HepG2 (cell line): ENCODE results near the gene BCKDHB. TPM values are rescaled to one million over a fixed set of nuclear protein-coding genes. Genes with fewer than 3 reads are reported as not detected.

Experiments
- ATAC-seq: fragments of 200-7000 bp; cut with Tn5 transposase; 3 replicates; pipeline ENCODE4 v1.9.1; 2020; ENCODE audit warnings: mild to moderate bottlenecking, moderate library complexity
- BruUV-seq: library from RNA; stranded (reverse); fragments of 400-500 nt; replicated peaks from 2 replicates; lab custom pipeline; 2021; lab: Mats Ljungman, UMichigan
- CTCF ChIA-PET: fragments of 300-600 bp; formaldehyde crosslinking; extraction: SDS; loops from one replicate; lab custom pipeline; 2021; ENCODE audit warnings: low total read pairs, inconsistent platforms, low intra/inter-chr PET ratio; lab: Yijun Ruan, JAX
- POLR2A ChIA-PET: fragments of 350-600 bp; sonication (Branson Sonifier 250); formaldehyde crosslinking; loops from one replicate; lab custom pipeline; 2020; ENCODE audit warnings: antibody characterized with exemption, inconsistent platforms; lab: Yijun Ruan, JAX
- DNase-seq: peaks from one replicate; pipeline ENCODE4 v3.0.0-alpha.2; 2015; ENCODE audit warnings: low spot score
- FAIRE-seq: peaks from 3 replicates; lab custom pipeline; 2011; peaks lifted over from hg19 to GRCh38; lab: Jason Lieb, UNC
- H2AFZ ChIP-seq: one replicate; pipeline ENCODE4 v1.6.1; 2011; ENCODE audit warnings: low read length, inconsistent platforms
- H3K27ac ChIP-seq: fragments of 300-600 bp; 3 replicates; pipeline ENCODE4 v1.8.0; 2011; ENCODE audit warnings: mixed run types, mild to moderate bottlenecking, mixed read lengths, low read length, inconsistent platforms; ENCODE audit not compliant: insufficient read depth; ENCODE audit errors: extremely low read length
- H3K27me3 ChIP-seq, 2 experiments: fragments of 200-600 bp in 1 of 2; 2 replicates in 1 of 2; 3 replicates in 1 of 2; pipeline versions ENCODE4 v1.6.0 to v1.8.0; 2011; ENCODE audit warnings: low read length in 2 of 2, mild to moderate bottlenecking in 2 of 2, moderate library complexity in 2 of 2, inconsistent platforms in 1 of 2; ENCODE audit not compliant: insufficient read depth in 2 of 2, control insufficient read depth in 1 of 2
- H3K36me3 ChIP-seq, 2 experiments: fragments of 200-600 bp in 1 of 2; replicated peaks in 1 of 2; 2 replicates in 1 of 2; 3 replicates in 1 of 2; pipeline versions ENCODE4 v1.5.1 to v1.8.0; 2011; ENCODE audit warnings: low read length in 2 of 2, inconsistent platforms in 1 of 2; ENCODE audit not compliant: insufficient read depth in 2 of 2, control insufficient read depth in 1 of 2
- H3K4me1 ChIP-seq: 2 replicates; pipeline ENCODE4 v1.5.1; 2012; ENCODE audit warnings: low read length, inconsistent platforms; ENCODE audit not compliant: insufficient read depth
- H3K4me2 ChIP-seq: 2 replicates; pipeline ENCODE4 v1.6.0; 2011; ENCODE audit warnings: low read depth, low read length, inconsistent platforms
- H3K4me3 ChIP-seq, 3 experiments: fragments of 200-600 bp in 1 of 3; sonication (generic), shearing (Covaris generic) in 1 of 3; replicated peaks in 1 of 3; 2 replicates each; pipeline ENCODE4 v1.5.1; 2011 to 2016; ENCODE audit warnings: low read length in 3 of 3, inconsistent platforms in 2 of 3, low read depth in 2 of 3, mild to moderate bottlenecking in 2 of 3, control low read depth in 1 of 3, mixed read lengths in 1 of 3; ENCODE audit not compliant: insufficient read depth in 1 of 3
- H3K79me2 ChIP-seq: one replicate; pipeline ENCODE4 v1.6.1; 2011; ENCODE audit warnings: low read length, inconsistent platforms; ENCODE audit not compliant: insufficient read depth
- H3K9ac ChIP-seq: 2 replicates; pipeline ENCODE4 v1.6.0; 2011; ENCODE audit warnings: mild to moderate bottlenecking, low read depth, low read length, inconsistent platforms; ENCODE audit not compliant: insufficient read depth
- H3K9me3 ChIP-seq: 2 replicates; pipeline ENCODE4 v1.5.1; 2012; ENCODE audit warnings: mild to moderate bottlenecking, low read length
- H4K20me1 ChIP-seq: 2 replicates; pipeline ENCODE4 v1.6.0; 2011; ENCODE audit warnings: inconsistent platforms, mild to moderate bottlenecking, low read length, moderate library complexity; ENCODE audit not compliant: insufficient read depth
- ASH2L ChIP-seq: fragments of 300-600, 200-600 bp; sonication (generic); IDR thresholded peaks from 2 replicates; pipeline ENCODE4 v1.7.0; 2017; ENCODE audit warnings: low read depth, mild to moderate bottlenecking, moderate library complexity, mixed read lengths, low read length; ENCODE audit not compliant: insufficient read length
- CREM ChIP-seq, 2 experiments: sonication (generic) in 1 of 2; formaldehyde crosslinking in 1 of 2; IDR thresholded peaks; 2 replicates each; pipeline versions ENCODE4 v1.4.0 to v1.6.1; 2016 to 2020; ENCODE audit warnings: antibody characterized with exemption in 1 of 2, mild to moderate bottlenecking in 1 of 2, missing genetic modification reagents in 1 of 2
- GRHL1 ChIP-seq: sonication (generic); formaldehyde crosslinking; conservative IDR thresholded peaks from 2 replicates; pipeline ENCODE4 v1.8.0; 2022; ENCODE audit warnings: missing genetic modification reagents
- JDP2 ChIP-seq: sonication (generic); formaldehyde crosslinking; IDR thresholded peaks from 2 replicates; pipeline ENCODE4 v1.8.1; 2022; ENCODE audit warnings: missing genetic modification reagents, borderline replicate concordance
- NCOA5 ChIP-seq: sonication (generic); formaldehyde crosslinking; IDR thresholded peaks from 2 replicates; pipeline ENCODE4 v1.4.0; 2020; ENCODE audit warnings: missing genetic modification reagents
- NPAS2 ChIP-seq: sonication (generic); formaldehyde crosslinking; IDR thresholded peaks from 2 replicates; pipeline ENCODE4 v1.8.0; 2022; ENCODE audit warnings: mild to moderate bottlenecking, missing genetic modification reagents, borderline replicate concordance
- RFXAP ChIP-seq: sonication (generic); formaldehyde crosslinking; IDR thresholded peaks from 2 replicates; pipeline ENCODE4 v1.4.0; 2020; ENCODE audit warnings: missing genetic modification reagents, borderline replicate concordance
- SALL1 ChIP-seq: sonication (generic); formaldehyde crosslinking; IDR thresholded peaks from 2 replicates; pipeline ENCODE4 v1.8.0; 2022; ENCODE audit warnings: mild to moderate bottlenecking, missing genetic modification reagents
- SMAD3 ChIP-seq: sonication (generic); formaldehyde crosslinking; IDR thresholded peaks from 2 replicates; pipeline ENCODE4 v1.4.0; 2020; ENCODE audit warnings: missing genetic modification reagents
- SMC3 ChIP-seq: IDR thresholded peaks from 2 replicates; pipeline ENCODE4 v1.6.1; 2011; ENCODE audit warnings: low read length, improper control_type of control experiment
- ZC3H4 ChIP-seq: sonication (generic); formaldehyde crosslinking; IDR thresholded peaks from 2 replicates; pipeline ENCODE4 v1.4.0; 2020; ENCODE audit warnings: missing genetic modification reagents, borderline replicate concordance
- ZNF441 ChIP-seq: sonication (generic); formaldehyde crosslinking; IDR thresholded peaks from 2 replicates; pipeline ENCODE4 v1.7.0; 2021; ENCODE audit warnings: missing genetic modification reagents, borderline replicate concordance
- ZNF530 ChIP-seq: sonication (generic); formaldehyde crosslinking; IDR thresholded peaks from 2 replicates; pipeline ENCODE4 v1.5.0; 2020; ENCODE audit warnings: low read depth, mild to moderate bottlenecking, missing genetic modification reagents
- ZNF558 ChIP-seq: sonication (generic); formaldehyde crosslinking; IDR thresholded peaks from 2 replicates; pipeline ENCODE4 v1.9.0; 2022; ENCODE audit warnings: mild to moderate bottlenecking, missing genetic modification reagents, borderline replicate concordance
- ZNF747 ChIP-seq: sonication (generic); formaldehyde crosslinking; IDR thresholded peaks from 2 replicates; pipeline ENCODE4 v1.8.1; 2023; ENCODE audit warnings: missing genetic modification reagents, mild to moderate bottlenecking, borderline replicate concordance
- ZNF776 ChIP-seq: sonication (generic); formaldehyde crosslinking; IDR thresholded peaks from 2 replicates; pipeline ENCODE4 v1.4.0; 2020; ENCODE audit warnings: mild to moderate bottlenecking, missing genetic modification reagents
- ZSCAN21 ChIP-seq: sonication (generic); formaldehyde crosslinking; IDR thresholded peaks from 2 replicates; pipeline ENCODE4 v1.8.0; 2022; ENCODE audit warnings: mild to moderate bottlenecking, missing genetic modification reagents, moderate library complexity, borderline replicate concordance
- WGBS: methylation state at CpG from one replicate; pipeline ENCODE4 v1.1.6; 2017; ENCODE audit warnings: low lambda C conversion rate; 5-methylcytosine and 5-hydroxymethylcytosine counted together
- in situ Hi-C: cut with HindIII; loops from 2 replicates; pipeline ENCODE4 v1.10.0; 2017; ENCODE audit warnings: low pct_unique_long_range_greater_than_20kb; ENCODE audit not compliant: extremely low pct_ligation_motif_present
- intact Hi-C: fragments of 100-400 bp; cut with micrococcal nuclease; formaldehyde crosslinking; loops from one replicate; pipeline ENCODE4 v1.10.0; 2022; ENCODE audit not compliant: unreplicated experiment
- polyA plus RNA-seq, 8 experiments: library from polyadenylated mRNA; depleted of rRNA in 3 of 8; stranded (reverse) in 7 of 8; unstranded in 1 of 8; fragments of >200 nt; fragmentation: Illumina TruSeq in 4 of 8; extraction: Trizol in 4 of 8; gene quantifications; 2 replicates each; pipeline versions ENCODE4 v1.2.1 to v1.2.3, GENCODE V29; 2011 to 2016; ENCODE audit warnings: low read depth in 4 of 8, missing spikeins in 1 of 8, mixed read lengths in 1 of 8; ENCODE audit not compliant: insufficient read depth in 1 of 8
- total RNA-seq, 5 experiments: library from RNA; depleted of rRNA; stranded (reverse); fragments of >200 nt; fragmentation: Illumina TruSeq; extraction: Trizol; gene quantifications; 2 replicates each; pipeline ENCODE4 v1.2.3, GENCODE V29; 2016; ENCODE audit warnings: low read depth in 1 of 5

Gene BCKDHB
- total and polyA plus RNA-seq, 2 of the 13 experiments (the other 11 are each of a cell fraction or from before 2014, with no cell fraction given) = 10.8 to 13.6 TPM

- H3K4me3 ChIP-seq = no peak overlapping the region
- H4K20me1 ChIP-seq = no peaks in the 10 kb centered on the region
- ChIA-PET CTCF (no interaction called here), POLR2A (no interaction called here)
- H3K4me1 ChIP-seq = no peaks in the 10 kb centered on the region
- H3K27me3 ChIP-seq = no peaks in the 10 kb centered on the region
- no peak overlapping the region for H3K4me2 ChIP-seq
- no peaks in the 10 kb centered on the region for H3K36me3 ChIP-seq
- no TSS peak for BruUV-seq
- H3K9ac ChIP-seq = no peak overlapping the region
- intact Hi-C loops (no loop called here), in situ Hi-C loops (no loop called here)
- no peak overlapping the region for H2AFZ ChIP-seq
- no peaks in the 10 kb centered on the region for H3K79me2 ChIP-seq
- no peak for DNase-seq
- H3K9me3 ChIP-seq = no peaks in the 10 kb centered on the region
- H3K27ac ChIP-seq = no peak overlapping the region
- TF ChIP-seq ZNF776 (CRISPR knock-in tag) (no peak), RFXAP (CRISPR knock-in tag) (no peak), ZSCAN21 (CRISPR knock-in tag) (no peak)
- TF ChIP-seq, all 625 proteins: peak for 0
- no peak for ATAC-seq
- FAIRE-seq = no peak
Observed at GRCh38 chr6:80329496-80329895, 223.0 kb downstream of the BCKDHB start.

GRCh38 chr6:80330961-80331360 lies 224.5 kb downstream of the BCKDHB start:
- POLR2A ChIA-PET = no interaction called here
- H3K4me2 ChIP-seq = no peak overlapping the region
- DNase-seq = no peak
- H3K4me3 ChIP-seq = no peak overlapping the region
- H3K9me3 ChIP-seq = no peaks in the 10 kb centered on the region
- in situ Hi-C loops = no loop called here
- no peak for ATAC-seq
- no peaks in the 10 kb centered on the region for H3K36me3 ChIP-seq
- no peak for FAIRE-seq
- WGBS = 71% methylated on average over 3 of the region's 3 CpGs
- no peak overlapping the region for H3K9ac ChIP-seq
- no peak overlapping the region for H3K27ac ChIP-seq
- H2AFZ ChIP-seq = no peak overlapping the region
- H4K20me1 ChIP-seq = no peaks in the 10 kb centered on the region
- BruUV-seq = no TSS peak
- H3K27me3 ChIP-seq = no peaks in the 10 kb centered on the region
- H3K79me2 ChIP-seq = no peaks in the 10 kb centered on the region
- no peaks in the 10 kb centered on the region for H3K4me1 ChIP-seq
- intact Hi-C loops = loop anchor here (10.0 kb wide), 1 partner anchor 144 kb away; no protein-coding TSS in a partner anchor
- CTCF ChIA-PET = no interaction called here
- no peak for TF ChIP-seq GRHL1 (CRISPR knock-in tag)
- no peak for TF ChIP-seq ZNF530 (CRISPR knock-in tag)
- TF ChIP-seq SALL1 (CRISPR knock-in tag) = no peak
- no peak for TF ChIP-seq SMAD3
- TF ChIP-seq NPAS2 (CRISPR knock-in tag) = no peak
- no peak for TF ChIP-seq ZNF558
- no peak for TF ChIP-seq ZC3H4 (CRISPR knock-in tag)
- TF ChIP-seq JDP2 (CRISPR knock-in tag) = no peak
- no peak for TF ChIP-seq ASH2L
- no peak for TF ChIP-seq CREM (IDR thresholded peaks at IDR 0.05)
- no peak for TF ChIP-seq CREM (CRISPR knock-in tag; IDR thresholded peaks at IDR 0.05)
- TF ChIP-seq ZNF441 = no peak
- TF ChIP-seq ZNF747 (CRISPR knock-in tag) = no peak
- TF ChIP-seq SMC3 = no peak
- no peak for TF ChIP-seq NCOA5 (CRISPR knock-in tag)
